ENCODE results near the gene SLC25A47.
"Not testable (repeated sequence)": the region's sequence is repeated elsewhere in the genome, so short reads cannot be mapped to it uniquely, and the experiment has no call there.

The SLC25A47 gene

GRCh38 chr14:100306998-100307765, 16.0 kb upstream of the SLC25A47 start:
- peak overlapping the region; percentile 85 for H3K9ac ChIP-seq (ENCODE audit: low read depth, low read length)
- H3K27ac ChIP-seq (ENCODE audit: low read depth, low read length): peak overlapping the region; percentile 71

GRCh38 chr14:100307766-100308426, 15.2 kb upstream of the SLC25A47 start:
- peaks cover 6% of the 10 kb centered on the region; the same call in 1 of the 2 replicates for H3K36me3 ChIP-seq (ENCODE audit: control insufficient read depth, insufficient read depth, low read length)
- no peak overlapping the region for H3K9ac ChIP-seq (ENCODE audit: low read depth, low read length)
- peaks cover 34% of the 10 kb centered on the region for H3K4me1 ChIP-seq (ENCODE audit: control insufficient read depth, insufficient read depth, low read length)
- peak overlapping the region; percentile 77 for H3K4me3 ChIP-seq (ENCODE audit: low read depth, low read length)
- H3K9me3 ChIP-seq (ENCODE audit: control insufficient read depth, insufficient read depth, low read length): no peaks in the 10 kb centered on the region
- H3K27ac ChIP-seq (ENCODE audit: low read depth, low read length): no peak overlapping the region
- no peaks in the 10 kb centered on the region for H3K27me3 ChIP-seq (ENCODE audit: control insufficient read depth, insufficient read depth, low read length)

More at GRCh38 chr14:100306998-100307765, 16.0 kb upstream of the SLC25A47 start:
- no peaks in the 10 kb centered on the region for H3K27me3 ChIP-seq (ENCODE audit: control insufficient read depth, insufficient read depth, low read length)
- H3K36me3 ChIP-seq (ENCODE audit: control insufficient read depth, insufficient read depth, low read length): peaks cover 6% of the 10 kb centered on the region; the same call in 1 of the 2 replicates
- H3K4me1 ChIP-seq (ENCODE audit: control insufficient read depth, insufficient read depth, low read length): peaks cover 33% of the 10 kb centered on the region
- H3K4me3 ChIP-seq (ENCODE audit: low read depth, low read length): peak overlapping the region; percentile 77
- H3K9me3 ChIP-seq (ENCODE audit: control insufficient read depth, insufficient read depth, low read length): no peaks in the 10 kb centered on the region

- not testable (repeated sequence) for H3K9ac ChIP-seq (ENCODE audit: low read depth, low read length); H3K27me3 ChIP-seq (ENCODE audit: control insufficient read depth, insufficient read depth, low read length); H3K27ac ChIP-seq (ENCODE audit: low read depth, low read length); H3K9me3 ChIP-seq (ENCODE audit: control insufficient read depth, insufficient read depth, low read length); H3K4me3 ChIP-seq (ENCODE audit: low read depth, low read length); H3K36me3 ChIP-seq (ENCODE audit: control insufficient read depth, insufficient read depth, low read length)
- peaks cover 34% of the 10 kb centered on the region for H3K4me1 ChIP-seq (ENCODE audit: control insufficient read depth, insufficient read depth, low read length)
These were observed 14.7 kb upstream of the SLC25A47 start for GRCh38 chr14:100308427-100308792.

- Histone ChIP-seq H3K27me3 (ENCODE audit: control insufficient read depth, insufficient read depth, low read length) (no peaks in the 10 kb centered on the region), H3K4me1 (ENCODE audit: control insufficient read depth, insufficient read depth, low read length) (peaks cover 29% of the 10 kb centered on the region), H3K9ac (ENCODE audit: low read depth, low read length) (no peak overlapping the region), H3K27ac (ENCODE audit: low read depth, low read length) (no peak overlapping the region), H3K4me3 (ENCODE audit: low read depth, low read length) (no peak overlapping the region), H3K9me3 (ENCODE audit: control insufficient read depth, insufficient read depth, low read length) (no peaks in the 10 kb centered on the region), H3K36me3 (ENCODE audit: control insufficient read depth, insufficient read depth, low read length) (peaks cover 3% of the 10 kb centered on the region; the same call in 1 of the 2 replicates)
These were observed 14.0 kb upstream of the SLC25A47 start for GRCh38 chr14:100309028-100309737.

- not testable (repeated sequence) for H3K27me3 ChIP-seq (ENCODE audit: control insufficient read depth, insufficient read depth, low read length); H3K9me3 ChIP-seq (ENCODE audit: control insufficient read depth, insufficient read depth, low read length); H3K36me3 ChIP-seq (ENCODE audit: control insufficient read depth, insufficient read depth, low read length); H3K9ac ChIP-seq (ENCODE audit: low read depth, low read length); H3K4me3 ChIP-seq (ENCODE audit: low read depth, low read length); H3K27ac ChIP-seq (ENCODE audit: low read depth, low read length)
- peaks cover 23% of the 10 kb centered on the region for H3K4me1 ChIP-seq (ENCODE audit: control insufficient read depth, insufficient read depth, low read length)
These were observed 10.8 kb upstream of the SLC25A47 start for GRCh38 chr14:100312110-100312876.

GRCh38 chr14:100312877-100313400, 10.2 kb upstream of the SLC25A47 start:
- H3K4me1 ChIP-seq (ENCODE audit: control insufficient read depth, insufficient read depth, low read length): peaks cover 18% of the 10 kb centered on the region
- no peaks in the 10 kb centered on the region for H3K9me3 ChIP-seq (ENCODE audit: control insufficient read depth, insufficient read depth, low read length)
- no peak overlapping the region for H3K27ac ChIP-seq (ENCODE audit: low read depth, low read length)

GRCh38 chr14:100313464-100314230, 9.5 kb upstream of the SLC25A47 start:
- Histone ChIP-seq H3K27ac (ENCODE audit: low read depth, low read length) (no peak overlapping the region), H3K27me3 (ENCODE audit: control insufficient read depth, insufficient read depth, low read length) (no peaks in the 10 kb centered on the region), H3K4me3 (ENCODE audit: low read depth, low read length) (no peak overlapping the region), H3K9me3 (ENCODE audit: control insufficient read depth, insufficient read depth, low read length) (no peaks in the 10 kb centered on the region), H3K9ac (ENCODE audit: low read depth, low read length) (no peak overlapping the region), H3K4me1 (ENCODE audit: control insufficient read depth, insufficient read depth, low read length) (peaks cover 17% of the 10 kb centered on the region), H3K36me3 (ENCODE audit: control insufficient read depth, insufficient read depth, low read length) (no peaks in the 10 kb centered on the region)

More at GRCh38 chr14:100312877-100313400, 10.2 kb upstream of the SLC25A47 start:
- no peaks in the 10 kb centered on the region for H3K36me3 ChIP-seq (ENCODE audit: control insufficient read depth, insufficient read depth, low read length)
- H3K4me3 ChIP-seq (ENCODE audit: low read depth, low read length): no peak overlapping the region
- H3K27me3 ChIP-seq (ENCODE audit: control insufficient read depth, insufficient read depth, low read length): no peaks in the 10 kb centered on the region
- no peak overlapping the region for H3K9ac ChIP-seq (ENCODE audit: low read depth, low read length)

- H3K4me1 ChIP-seq (ENCODE audit: control insufficient read depth, insufficient read depth, low read length): peaks cover 15% of the 10 kb centered on the region
- no peak overlapping the region for H3K9ac ChIP-seq (ENCODE audit: low read depth, low read length)
- H3K27ac ChIP-seq (ENCODE audit: low read depth, low read length): no peak overlapping the region
- no peak overlapping the region for H3K4me3 ChIP-seq (ENCODE audit: low read depth, low read length)
- H3K27me3 ChIP-seq (ENCODE audit: control insufficient read depth, insufficient read depth, low read length): no peaks in the 10 kb centered on the region
- no peaks in the 10 kb centered on the region for H3K9me3 ChIP-seq (ENCODE audit: control insufficient read depth, insufficient read depth, low read length)
- no peaks in the 10 kb centered on the region for H3K36me3 ChIP-seq (ENCODE audit: control insufficient read depth, insufficient read depth, low read length)
These were observed 8.4 kb upstream of the SLC25A47 start for GRCh38 chr14:100314724-100315123.

GRCh38 chr14:100317389-100317788, 5.8 kb upstream of the SLC25A47 start:
- no peak overlapping the region for H3K9ac ChIP-seq (ENCODE audit: low read depth, low read length)
- no peaks in the 10 kb centered on the region for H3K9me3 ChIP-seq (ENCODE audit: control insufficient read depth, insufficient read depth, low read length)
- peaks cover 3% of the 10 kb centered on the region for H3K4me1 ChIP-seq (ENCODE audit: control insufficient read depth, insufficient read depth, low read length)
- H3K27me3 ChIP-seq (ENCODE audit: control insufficient read depth, insufficient read depth, low read length): no peaks in the 10 kb centered on the region
- H3K36me3 ChIP-seq (ENCODE audit: control insufficient read depth, insufficient read depth, low read length): no peaks in the 10 kb centered on the region
- no peak overlapping the region for H3K27ac ChIP-seq (ENCODE audit: low read depth, low read length)
- H3K4me3 ChIP-seq (ENCODE audit: low read depth, low read length): no peak overlapping the region
